ENCODE data around the gene LLGL1. TPM values are rescaled to one million over a fixed set of nuclear protein-coding genes. Genes with fewer than 3 reads are reported as not detected.
A peak's percentile ranks its signal among the peaks of the same experiment; 100 is the strongest.

LLGL1 gene
- total and polyA plus RNA-seq, 11 donors: 5.3 to 20.7 (median 9.0) TPM

DNA sequence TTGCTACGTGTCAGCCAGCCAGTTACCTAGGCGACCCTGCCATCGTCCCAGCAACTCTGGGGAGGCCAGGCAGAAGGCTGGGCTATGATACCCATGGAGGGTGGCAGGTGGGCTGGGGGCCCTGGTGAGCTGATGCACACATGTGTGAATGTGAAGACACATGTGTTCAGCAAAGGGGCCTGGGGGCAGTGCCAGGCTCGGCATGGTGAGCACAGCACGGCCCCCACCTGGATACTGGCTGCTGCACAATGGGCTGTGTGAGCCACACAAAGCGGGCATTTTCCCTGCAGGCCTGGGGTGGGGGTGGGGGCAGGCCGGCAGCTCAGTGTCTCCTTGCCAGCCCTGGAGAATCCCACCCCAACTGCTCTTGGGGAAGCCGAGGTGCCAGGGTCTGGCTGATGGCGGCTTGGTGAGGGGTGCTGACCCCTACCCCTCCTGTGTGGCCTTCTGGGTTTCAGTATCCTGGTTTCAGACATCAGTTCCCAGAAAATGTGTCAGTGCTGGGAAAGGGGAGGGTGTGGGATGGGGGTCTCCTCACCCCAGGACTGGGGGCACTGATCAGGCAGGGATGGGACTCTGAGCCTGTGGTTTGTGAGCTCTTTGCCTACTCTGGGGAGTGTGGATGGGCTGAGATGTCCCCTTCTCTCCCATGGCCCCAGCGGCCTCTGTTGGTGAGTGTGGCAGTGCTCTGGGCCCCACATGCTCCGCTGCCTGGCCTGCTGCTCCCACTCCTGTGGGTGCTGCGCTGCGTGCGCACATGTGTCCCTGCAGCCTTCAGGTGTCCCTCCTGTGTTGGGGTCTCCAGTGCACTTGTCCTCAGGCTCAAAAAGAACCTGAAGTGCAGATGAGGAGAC, 5.1 kb downstream of the LLGL1 start:
- ATAC-seq (no peak), DNase-seq (no peak)
- 84 to 92% (median 87%) methylated on average over 7 to 14 of the region's 14 CpGs for WGBS, 4 donors
- Histone ChIP-seq H3K4me1 (peaks cover 0 to 14% (median 9%) of the 10 kb centered on the region in 12 donors), H3K9me3 (no peaks in the 10 kb centered on the region), H3K4me3 (no peak overlapping the region), H3K36me3 (peaks cover 0 to 36% (median 13%) of the 10 kb centered on the region in 9 donors), H3K27ac (no peak overlapping the region), H3K27me3 (no peaks in the 10 kb centered on the region)
- TF ChIP-seq, protein P1, sequence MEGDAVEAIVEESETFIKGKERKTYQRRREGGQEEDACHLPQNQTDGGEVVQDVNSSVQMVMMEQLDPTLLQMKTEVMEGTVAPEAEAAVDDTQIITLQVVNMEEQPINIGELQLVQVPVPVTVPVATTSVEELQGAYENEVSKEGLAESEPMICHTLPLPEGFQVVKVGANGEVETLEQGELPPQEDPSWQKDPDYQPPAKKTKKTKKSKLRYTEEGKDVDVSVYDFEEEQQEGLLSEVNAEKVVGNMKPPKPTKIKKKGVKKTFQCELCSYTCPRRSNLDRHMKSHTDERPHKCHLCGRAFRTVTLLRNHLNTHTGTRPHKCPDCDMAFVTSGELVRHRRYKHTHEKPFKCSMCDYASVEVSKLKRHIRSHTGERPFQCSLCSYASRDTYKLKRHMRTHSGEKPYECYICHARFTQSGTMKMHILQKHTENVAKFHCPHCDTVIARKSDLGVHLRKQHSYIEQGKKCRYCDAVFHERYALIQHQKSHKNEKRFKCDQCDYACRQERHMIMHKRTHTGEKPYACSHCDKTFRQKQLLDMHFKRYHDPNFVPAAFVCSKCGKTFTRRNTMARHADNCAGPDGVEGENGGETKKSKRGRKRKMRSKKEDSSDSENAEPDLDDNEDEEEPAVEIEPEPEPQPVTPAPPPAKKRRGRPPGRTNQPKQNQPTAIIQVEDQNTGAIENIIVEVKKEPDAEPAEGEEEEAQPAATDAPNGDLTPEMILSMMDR (IDR thresholded peaks at IDR 0.05): no peak
- intact Hi-C loops (cut with DNase I): no loop called here

DNA sequence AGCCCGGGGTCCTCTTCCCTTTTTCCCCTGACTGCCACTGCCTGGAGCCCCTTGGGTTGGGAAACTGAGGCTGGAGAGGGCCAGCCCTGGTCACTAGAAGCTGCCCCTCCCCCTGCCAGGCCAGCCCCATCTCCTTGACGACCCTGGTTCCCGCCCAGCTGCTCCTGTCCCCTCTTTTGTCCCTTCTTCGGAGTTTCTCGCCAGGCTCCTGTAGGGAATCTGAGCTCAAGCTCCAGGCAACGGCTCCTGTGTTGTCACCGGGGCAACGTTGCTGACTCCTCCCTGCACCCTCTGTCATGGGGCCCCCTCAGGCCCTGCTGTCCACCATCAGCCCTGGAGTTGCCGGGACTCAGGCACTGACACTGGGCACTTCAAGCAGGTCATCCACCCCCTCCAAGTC, 5.7 kb downstream of the LLGL1 start:
- H3K4me1 ChIP-seq: peaks cover 0 to 10% (median 7%) of the 10 kb centered on the region in 12 donors
- TF ChIP-seq POLR2A (IDR thresholded peaks at IDR 0.05): no peak
- TF ChIP-seq, protein P1 (IDR thresholded peaks at IDR 0.05): no peak
- ATAC-seq: no peak

DNA sequence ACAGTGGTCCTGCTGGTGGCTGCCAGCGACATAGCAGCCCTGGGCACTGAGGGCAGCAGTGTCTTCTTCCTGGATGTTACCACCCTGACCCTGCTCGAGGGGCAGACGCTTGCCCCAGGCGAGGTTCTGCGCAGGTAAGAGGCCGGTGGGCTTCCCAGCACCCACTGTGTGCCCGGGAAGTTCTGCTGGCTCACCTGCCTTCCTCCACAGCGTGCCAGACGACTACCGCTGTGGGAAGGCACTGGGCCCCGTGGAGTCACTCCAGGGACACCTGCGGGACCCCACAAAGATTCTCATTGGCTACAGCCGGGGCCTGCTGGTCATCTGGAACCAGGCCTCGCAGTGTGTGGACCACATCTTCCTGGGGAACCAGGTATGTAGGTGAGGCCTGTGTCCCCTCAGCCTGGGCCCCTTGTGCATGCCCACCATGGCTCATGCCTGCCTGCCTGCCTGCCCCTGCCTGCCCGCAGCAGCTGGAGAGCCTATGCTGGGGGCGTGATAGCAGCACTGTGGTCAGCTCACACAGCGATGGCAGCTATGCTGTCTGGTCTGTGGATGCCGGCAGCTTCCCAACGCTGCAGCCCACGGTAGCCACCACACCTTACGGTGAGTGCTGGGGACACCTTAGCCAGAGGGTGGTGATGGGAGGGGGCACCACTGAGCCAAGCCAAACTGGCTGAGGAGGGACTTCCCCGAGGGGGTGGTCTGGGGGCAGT, 8.5 kb downstream of the LLGL1 start:
- Histone ChIP-seq H3K4me1 (no peaks in the 10 kb centered on the region), H3K27me3 (no peaks in the 10 kb centered on the region), H3K36me3 (peaks cover 0 to 61% (median 31%) of the 10 kb centered on the region in 9 donors), H3K9me3 (no peaks in the 10 kb centered on the region), H3K4me3 (no peak overlapping the region), H3K27ac (no peak overlapping the region)
- TF ChIP-seq, protein P1 (IDR thresholded peaks at IDR 0.05): no peak
- no peak for TF ChIP-seq POLR2A (IDR thresholded peaks at IDR 0.05)
- DNase-seq: peak in 1 of 5 donors; percentile 61
- ATAC-seq: no peak
- 96 to 100% (median 97%) methylated on average over 2 to 22 of the region's 22 CpGs for WGBS, 4 donors
- intact Hi-C loops (cut with DNase I): no loop called here

More for the DNA sequence above, 5.7 kb downstream of the LLGL1 start:
- Histone ChIP-seq H3K27me3 (no peaks in the 10 kb centered on the region), H3K36me3 (peaks cover 0 to 42% (median 17%) of the 10 kb centered on the region in 9 donors), H3K9me3 (no peaks in the 10 kb centered on the region), H3K27ac (no peak overlapping the region), H3K4me3 (no peak overlapping the region)
- WGBS, 4 donors: 66 to 77% (median 69%) methylated on average over 9 of the region's 9 CpGs
- no peak for DNase-seq
- intact Hi-C loops (cut with DNase I): no loop called here

DNA sequence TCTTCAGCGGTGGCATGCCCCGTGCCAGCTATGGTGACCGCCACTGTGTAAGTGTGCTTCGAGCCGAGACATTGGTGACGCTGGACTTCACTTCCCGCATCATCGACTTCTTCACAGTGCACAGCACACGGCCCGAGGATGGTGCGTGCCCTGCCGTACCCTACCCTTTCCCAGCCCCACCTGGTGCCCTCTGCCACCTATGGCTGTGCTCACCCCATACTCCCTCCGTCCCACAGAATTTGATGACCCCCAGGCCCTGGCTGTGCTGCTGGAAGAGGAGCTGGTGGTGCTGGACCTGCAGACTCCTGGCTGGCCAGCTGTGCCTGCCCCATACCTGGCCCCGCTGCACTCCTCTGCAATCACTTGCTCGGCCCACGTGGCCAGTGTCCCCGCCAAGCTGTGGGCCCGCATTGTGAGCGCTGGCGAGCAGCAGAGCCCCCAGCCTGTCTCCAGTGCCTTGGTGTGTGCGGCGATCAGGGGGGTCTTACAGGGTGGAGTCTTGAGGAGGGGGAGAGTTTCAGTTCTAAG, 9.5 kb downstream of the LLGL1 start:
- no peak for ATAC-seq
- TF ChIP-seq, protein P1 (IDR thresholded peaks at IDR 0.05): no peak
- no peak for TF ChIP-seq POLR2A (IDR thresholded peaks at IDR 0.05)
- Histone ChIP-seq H3K27ac (no peak overlapping the region), H3K9me3 (no peaks in the 10 kb centered on the region), H3K27me3 (no peaks in the 10 kb centered on the region), H3K4me1 (peaks cover 0 to 7% (median 0%) of the 10 kb centered on the region in 12 donors), H3K4me3 (no peak overlapping the region), H3K36me3 (peaks cover 0 to 61% (median 31%) of the 10 kb centered on the region in 9 donors)
- WGBS, 4 donors: 96 to 97% (median 96%) methylated on average over 21 to 22 of the region's 22 CpGs
- DNase-seq: no peak
- intact Hi-C loops (cut with DNase I): no loop called here
